GM21619 (cell line): ENCODE measurements around the gene CYP3A4.
"Not testable (repeated sequence)": the region's sequence is repeated elsewhere in the genome, so short reads cannot be mapped to it uniquely, and the experiment has no call there.

Experiments used
- ATAC-seq: cut with Tn5 transposase; IDR thresholded peaks from one replicate; pipeline ENCODE4 v1.9.1; 2021; ENCODE audit not compliant: unreplicated experiment

CYP3A4 gene

GRCh38 chr7:99784007-99784406 lies at the start of gene CYP3A4:
CYP3A4 (minus strand) TSS chr7:99784184; CDS start chr7:99784081, 103 bp downstream.
- ATAC-seq = no peak

- ATAC-seq = no peak
These were observed 49.4 kb upstream of the CYP3A4 start for GRCh38 chr7:99833289-99833877.

- no peak for ATAC-seq
These were observed 47.6 kb upstream of the CYP3A4 start for GRCh38 chr7:99831595-99831994.

GRCh38 chr7:99829524-99830160 lies 45.7 kb upstream of the CYP3A4 start:
- no peak for ATAC-seq

- ATAC-seq = no peak
These were observed 44.8 kb upstream of the CYP3A4 start for GRCh38 chr7:99828811-99829210.

GRCh38 chr7:99827040-99827778 lies 43.2 kb upstream of the CYP3A4 start:
- ATAC-seq = no peak

- no peak for ATAC-seq
These were observed 41.9 kb upstream of the CYP3A4 start for GRCh38 chr7:99825873-99826272.

GRCh38 chr7:99825452-99825851 lies 41.5 kb upstream of the CYP3A4 start:
- no peak for ATAC-seq

- no peak for ATAC-seq
These were observed 40.1 kb upstream of the CYP3A4 start for GRCh38 chr7:99824091-99824490.

- ATAC-seq = no peak
These were observed 39.0 kb upstream of the CYP3A4 start for GRCh38 chr7:99822731-99823718.

- ATAC-seq = no peak
These were observed 36.5 kb upstream of the CYP3A4 start for GRCh38 chr7:99820408-99821027.

GRCh38 chr7:99808766-99809165 lies 24.8 kb upstream of the CYP3A4 start:
- no peak for ATAC-seq

- ATAC-seq = no peak
These were observed 23.0 kb upstream of the CYP3A4 start for GRCh38 chr7:99806839-99807478.

- no peak for ATAC-seq
These were observed 21.7 kb upstream of the CYP3A4 start for GRCh38 chr7:99805641-99806040.

GRCh38 chr7:99803118-99803517 lies 19.1 kb upstream of the CYP3A4 start:
- ATAC-seq = not testable (repeated sequence)

- ATAC-seq = not testable (repeated sequence)
These were observed 17.4 kb upstream of the CYP3A4 start for GRCh38 chr7:99801407-99801806.

- ATAC-seq = no peak
These were observed 15.0 kb upstream of the CYP3A4 start for GRCh38 chr7:99798972-99799371.

GRCh38 chr7:99795864-99796263 lies 11.9 kb upstream of the CYP3A4 start:
- ATAC-seq = not testable (repeated sequence)

GRCh38 chr7:99794585-99795502 lies 10.9 kb upstream of the CYP3A4 start:
- no peak for ATAC-seq
